Mesothelial cell of epicardium (in vitro differentiated cells): Measurements from ENCODE around the gene ADM2. TPM values are rescaled to one million over a fixed set of nuclear protein-coding genes. Genes with fewer than 3 reads are reported as not detected.

Source experiments
- DNase-seq, 2 experiments: peaks; one replicate each; pipeline ENCODE4 v3.0.0; 2021; ENCODE audit warnings: low spot score in 2 of 2; ENCODE audit not compliant: unreplicated experiment in 2 of 2
- H3K27ac Mint-ChIP-seq: 2 replicates; pipeline ENCODE4 v1.8.0; 2021; ENCODE audit warnings: mixed read lengths
- H3K27me3 Mint-ChIP-seq: 2 replicates; pipeline ENCODE4 v1.8.0; 2021; ENCODE audit warnings: low read depth, mixed read lengths
- H3K36me3 Mint-ChIP-seq: 2 replicates; pipeline ENCODE4 v1.8.0; 2021; ENCODE audit warnings: mixed read lengths
- H3K4me1 Mint-ChIP-seq: 2 replicates; pipeline ENCODE4 v1.8.0; 2021; ENCODE audit warnings: mixed read lengths
- H3K4me3 Mint-ChIP-seq: 2 replicates; pipeline ENCODE4 v1.8.0; 2021; ENCODE audit warnings: mild to moderate bottlenecking, moderate library complexity, mixed read lengths
- H3K9me3 Mint-ChIP-seq: 2 replicates; pipeline ENCODE4 v1.8.0; 2021; ENCODE audit warnings: mixed read lengths
- CTCF ChIP-seq: fragments of 200-600 bp; sonication (generic); IDR thresholded peaks from one replicate; pipeline ENCODE4 v1.5.0; 2021; ENCODE audit warnings: antibody characterized with exemption; ENCODE audit not compliant: unreplicated experiment
- total RNA-seq: library from RNA; stranded (reverse); gene quantifications from 3 replicates; pipeline ENCODE4 v1.2.1, GENCODE V29; 2021

Gene ADM2
- total RNA-seq, 1 donor from 2014 or later = 1.4 TPM

GRCh38 chr22:50503475-50504145 is 22.3 kb downstream of the ADM2 start:
- no peak for DNase-seq
- H3K9me3 Mint-ChIP-seq = no peaks in the 10 kb centered on the region
- TF ChIP-seq CTCF = no peak
- H3K27me3 Mint-ChIP-seq = no peaks in the 10 kb centered on the region
- no peak overlapping the region for H3K4me3 Mint-ChIP-seq
- no peak overlapping the region for H3K27ac Mint-ChIP-seq
- no peaks in the 10 kb centered on the region for H3K36me3 Mint-ChIP-seq
- H3K4me1 Mint-ChIP-seq = peaks cover 8% of the 10 kb centered on the region

- TF ChIP-seq CTCF = no peak
- no peaks in the 10 kb centered on the region for H3K27me3 Mint-ChIP-seq
- peaks cover 16% of the 10 kb centered on the region for H3K4me1 Mint-ChIP-seq
- no peak overlapping the region for H3K27ac Mint-ChIP-seq
- H3K36me3 Mint-ChIP-seq = no peaks in the 10 kb centered on the region
- H3K9me3 Mint-ChIP-seq = no peaks in the 10 kb centered on the region
- no peak overlapping the region for H3K4me3 Mint-ChIP-seq
- DNase-seq = no peak
These were observed 23.2 kb downstream of the ADM2 start for GRCh38 chr22:50504369-50505211.

- Mint-ChIP-seq H3K27me3 (no peaks in the 10 kb centered on the region), H3K36me3 (no peaks in the 10 kb centered on the region), H3K4me1 (peaks cover 17% of the 10 kb centered on the region), H3K9me3 (no peaks in the 10 kb centered on the region), H3K4me3 (peak overlapping the region; percentile 42), H3K27ac (no peak overlapping the region)
- no peak for TF ChIP-seq CTCF
- no peak for DNase-seq
These were observed 24.0 kb downstream of the ADM2 start for GRCh38 chr22:50505276-50505775.

- Mint-ChIP-seq H3K36me3 (no peaks in the 10 kb centered on the region), H3K9me3 (no peaks in the 10 kb centered on the region), H3K27me3 (no peaks in the 10 kb centered on the region), H3K4me3 (peak overlapping the region; percentile 96), H3K4me1 (peaks cover 17% of the 10 kb centered on the region), H3K27ac (no peak overlapping the region)
- TF ChIP-seq CTCF = no peak
- no peak for DNase-seq
These were observed 24.6 kb downstream of the ADM2 start for GRCh38 chr22:50505776-50506610.

GRCh38 chr22:50506611-50507420 is 25.5 kb downstream of the ADM2 start:
- Mint-ChIP-seq H3K9me3 (no peaks in the 10 kb centered on the region), H3K36me3 (no peaks in the 10 kb centered on the region), H3K4me3 (peak overlapping the region; percentile 96), H3K27ac (peak overlapping the region; percentile 91), H3K4me1 (peaks cover 17% of the 10 kb centered on the region), H3K27me3 (no peaks in the 10 kb centered on the region)
- no peak for DNase-seq
- TF ChIP-seq CTCF = no peak
